ENCODE measurements around the gene CDK13.
"Not testable (repeated sequence)": the region's sequence is repeated elsewhere in the genome, so short reads cannot be mapped to it uniquely, and the experiment has no call there.

CDK13 gene

DNA sequence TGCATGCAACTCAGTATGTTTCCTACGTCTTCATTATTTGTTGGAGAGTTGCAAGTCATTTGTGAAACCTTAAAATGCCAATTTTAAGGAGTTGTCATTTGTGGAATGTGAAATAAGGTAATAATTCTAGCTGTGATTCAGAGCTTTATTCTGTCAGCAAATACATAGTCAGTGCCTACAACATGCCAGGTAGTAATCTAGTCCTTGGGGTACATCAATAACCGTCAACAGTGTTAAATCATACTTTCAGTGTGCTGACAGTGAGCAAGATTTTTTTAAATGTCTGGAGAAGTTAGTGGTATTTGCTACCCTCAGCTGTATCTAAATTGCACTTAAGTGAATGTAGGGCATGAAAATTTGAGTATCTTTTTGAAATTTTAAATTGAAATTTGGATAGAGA lies 147.7 kb downstream of the CDK13 start:
- H3K36me3 Mint-ChIP-seq (ENCODE audit: insufficient read depth) = peaks cover 29% of the 10 kb centered on the region
- H3K9me3 Mint-ChIP-seq = no peaks in the 10 kb centered on the region
- no peaks in the 10 kb centered on the region for H3K4me1 Mint-ChIP-seq
- no peak overlapping the region for H3K4me3 Mint-ChIP-seq
- peak overlapping the region; percentile 70 for H3K27ac Mint-ChIP-seq (ENCODE audit: low read depth)
- DNase-seq (ENCODE audit: low spot score in 2 of 2) (no peak), ATAC-seq (replicated peaks; ENCODE audit: extremely low read depth, poor library complexity, severe bottlenecking) (no peak)
- H3K27me3 Mint-ChIP-seq = no peaks in the 10 kb centered on the region

DNA sequence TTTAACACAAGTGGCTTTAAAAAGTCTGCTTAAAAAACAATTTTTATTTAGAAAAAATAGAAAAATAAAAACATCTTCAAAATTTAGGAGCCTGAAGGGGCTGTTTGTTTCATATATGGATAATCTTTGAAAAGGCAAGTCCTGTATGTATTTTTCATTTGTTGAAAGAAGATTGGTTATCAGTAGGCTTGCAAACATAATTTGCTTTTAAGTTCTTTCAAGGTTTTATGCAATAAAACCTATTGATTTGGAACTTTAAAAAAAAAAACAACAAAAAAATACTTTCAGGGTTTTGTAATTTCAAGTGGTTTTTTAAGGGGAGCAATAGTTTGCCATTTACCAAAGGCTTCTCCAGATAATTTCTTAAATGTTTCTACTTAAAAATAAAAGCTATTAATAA lies 148.8 kb downstream of the CDK13 start:
- Mint-ChIP-seq H3K36me3 (ENCODE audit: insufficient read depth) (peaks cover 22% of the 10 kb centered on the region), H3K27ac (ENCODE audit: low read depth) (no peak overlapping the region), H3K9me3 (no peaks in the 10 kb centered on the region), H3K27me3 (no peaks in the 10 kb centered on the region), H3K4me3 (no peak overlapping the region), H3K4me1 (no peaks in the 10 kb centered on the region)
- ATAC-seq (replicated peaks; ENCODE audit: extremely low read depth, poor library complexity, severe bottlenecking) = no peak
- no peak for DNase-seq (ENCODE audit: low spot score in 2 of 2)

DNA sequence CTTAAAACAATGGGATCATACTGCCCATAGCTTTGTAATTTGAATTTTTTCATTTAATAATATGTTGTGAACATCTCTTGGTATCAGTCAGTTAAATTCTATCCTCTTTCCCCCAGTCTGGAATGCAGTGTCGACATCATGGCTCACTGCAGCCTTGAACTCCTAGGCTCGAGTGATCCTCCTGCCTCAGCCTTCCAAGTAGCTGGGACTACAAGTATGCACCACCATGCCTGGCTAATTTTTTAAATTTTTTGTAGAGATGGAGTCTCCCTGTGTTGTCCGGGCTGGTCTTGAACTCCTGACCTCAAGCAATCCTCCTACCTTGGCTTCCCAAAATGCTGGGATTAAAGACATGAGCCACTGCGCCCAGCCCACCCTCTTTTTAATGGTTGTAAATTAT lies 149.8 kb downstream of the CDK13 start:
- no peaks in the 10 kb centered on the region for H3K4me1 Mint-ChIP-seq
- peaks cover 11% of the 10 kb centered on the region for H3K36me3 Mint-ChIP-seq (ENCODE audit: insufficient read depth)
- no peak overlapping the region for H3K4me3 Mint-ChIP-seq
- no peak for DNase-seq (ENCODE audit: low spot score in 2 of 2)
- no peaks in the 10 kb centered on the region for H3K27me3 Mint-ChIP-seq
- no peak for ATAC-seq (replicated peaks; ENCODE audit: extremely low read depth, poor library complexity, severe bottlenecking)
- H3K27ac Mint-ChIP-seq (ENCODE audit: low read depth) = no peak overlapping the region
- H3K9me3 Mint-ChIP-seq = no peaks in the 10 kb centered on the region

DNA sequence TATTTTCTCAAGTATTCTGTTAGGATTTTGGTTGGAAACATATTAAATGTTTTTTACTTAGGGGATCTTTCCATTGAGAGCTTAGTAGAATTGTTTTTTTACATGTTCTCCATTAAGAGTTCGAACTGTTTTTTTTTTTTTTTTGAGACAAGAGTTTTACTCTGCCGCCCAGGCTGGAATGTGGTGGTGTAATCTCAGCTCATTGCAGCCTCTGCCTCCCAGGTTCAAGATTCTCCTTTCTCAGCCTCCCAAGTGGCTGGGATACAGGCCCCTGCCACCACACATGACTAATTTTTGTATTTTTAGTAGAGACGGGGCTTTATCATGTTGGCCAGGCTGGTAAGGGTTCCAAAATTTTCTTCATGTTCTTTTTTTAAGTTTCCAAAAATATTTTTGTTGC lies 151.1 kb downstream of the CDK13 start:
- no peak overlapping the region for H3K27ac Mint-ChIP-seq (ENCODE audit: low read depth)

DNA sequence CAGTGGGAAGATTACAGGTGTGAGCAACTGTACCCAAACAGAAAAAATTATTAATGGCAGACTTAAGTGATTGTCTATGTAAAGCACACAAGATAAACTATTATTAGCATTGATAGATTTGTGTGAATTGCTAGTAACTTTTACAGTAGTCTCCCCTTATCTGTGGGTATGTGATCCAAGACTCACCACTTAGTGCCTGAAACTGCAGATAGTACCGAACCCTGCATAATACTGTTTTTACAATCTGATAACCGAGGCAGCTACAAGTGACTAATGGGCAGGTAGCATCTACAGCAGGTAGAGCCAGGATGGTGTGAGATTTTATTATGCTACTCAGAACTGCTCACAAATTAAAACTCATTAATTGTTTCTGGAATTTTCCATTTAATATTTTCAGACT lies 152.8 kb downstream of the CDK13 start:
- Mint-ChIP-seq H3K9me3 (no peaks in the 10 kb centered on the region), H3K36me3 (ENCODE audit: insufficient read depth) (peaks cover 2% of the 10 kb centered on the region), H3K4me3 (no peak overlapping the region), H3K4me1 (no peaks in the 10 kb centered on the region), H3K27ac (ENCODE audit: low read depth) (no peak overlapping the region), H3K27me3 (no peaks in the 10 kb centered on the region)
- ATAC-seq (replicated peaks; ENCODE audit: extremely low read depth, poor library complexity, severe bottlenecking) (no peak), DNase-seq (ENCODE audit: low spot score in 2 of 2) (no peak)

More for the DNA sequence above, 151.1 kb downstream of the CDK13 start:
- Mint-ChIP-seq H3K4me1 (no peaks in the 10 kb centered on the region), H3K9me3 (no peaks in the 10 kb centered on the region), H3K27me3 (no peaks in the 10 kb centered on the region), H3K4me3 (no peak overlapping the region), H3K36me3 (ENCODE audit: insufficient read depth) (peaks cover 6% of the 10 kb centered on the region)
- ATAC-seq (replicated peaks; ENCODE audit: extremely low read depth, poor library complexity, severe bottlenecking) (no peak), DNase-seq (ENCODE audit: low spot score in 2 of 2) (no peak)

DNA sequence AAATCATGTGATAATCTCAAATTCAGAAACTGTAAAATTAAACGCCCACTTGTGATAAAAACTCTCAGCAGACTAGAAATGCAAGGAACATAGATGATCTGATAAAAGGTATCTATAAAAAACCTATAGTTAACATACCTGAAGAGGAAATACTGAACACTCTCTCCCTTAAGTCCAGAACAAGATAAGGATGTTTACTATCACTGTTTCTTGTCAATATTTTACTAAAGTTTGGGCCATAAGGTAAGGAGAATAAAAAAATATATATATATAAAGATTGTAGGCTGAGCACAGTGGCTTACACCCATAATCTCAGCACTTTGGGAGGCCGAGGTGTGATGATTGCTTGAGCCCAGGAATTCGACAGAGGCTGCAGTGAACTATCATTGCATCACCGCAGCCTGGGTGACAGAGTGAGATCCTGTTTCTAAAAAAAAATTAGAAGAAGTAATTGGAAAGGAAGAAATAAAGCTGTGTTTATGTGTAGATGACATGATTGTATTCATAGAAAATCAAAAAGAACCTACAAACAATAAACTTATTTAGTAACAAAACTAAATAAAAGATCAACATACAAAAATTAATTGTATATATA lies 155.9 kb downstream of the CDK13 start:
- no peak overlapping the region for H3K27ac Mint-ChIP-seq (ENCODE audit: low read depth)
- H3K36me3 Mint-ChIP-seq (ENCODE audit: insufficient read depth) = peaks cover 2% of the 10 kb centered on the region
- no peak for DNase-seq (ENCODE audit: low spot score in 2 of 2)
- H3K27me3 Mint-ChIP-seq = no peaks in the 10 kb centered on the region
- no peak overlapping the region for H3K4me3 Mint-ChIP-seq
- no peak for ATAC-seq (replicated peaks; ENCODE audit: extremely low read depth, poor library complexity, severe bottlenecking)
- no peaks in the 10 kb centered on the region for H3K4me1 Mint-ChIP-seq
- H3K9me3 Mint-ChIP-seq = no peaks in the 10 kb centered on the region

DNA sequence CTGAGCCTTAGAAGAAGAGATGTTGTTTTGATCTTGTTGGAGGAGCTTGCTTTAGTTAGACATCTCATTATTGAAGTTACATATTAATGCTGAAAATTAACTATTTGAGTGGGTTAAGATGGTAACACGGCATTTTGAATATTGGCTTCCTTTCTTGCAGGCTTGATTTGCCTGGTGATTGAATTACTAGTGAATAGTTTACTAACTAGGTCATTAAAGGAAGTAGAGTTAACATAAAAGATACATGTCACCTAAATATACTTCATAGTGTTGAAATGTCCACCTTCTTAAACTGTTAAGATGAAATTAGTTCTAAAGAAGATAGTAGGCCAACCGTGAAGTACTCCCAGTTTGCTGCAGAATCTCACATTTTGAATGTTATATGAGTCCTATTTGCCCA lies 165.9 kb downstream of the CDK13 start:
- peaks cover 6% of the 10 kb centered on the region for H3K36me3 Mint-ChIP-seq (ENCODE audit: insufficient read depth)
- DNase-seq (ENCODE audit: low spot score in 2 of 2) (no peak), ATAC-seq (replicated peaks; ENCODE audit: extremely low read depth, poor library complexity, severe bottlenecking) (no peak)
- no peaks in the 10 kb centered on the region for H3K4me1 Mint-ChIP-seq
- no peaks in the 10 kb centered on the region for H3K27me3 Mint-ChIP-seq
- no peak overlapping the region for H3K27ac Mint-ChIP-seq (ENCODE audit: low read depth)
- no peak overlapping the region for H3K4me3 Mint-ChIP-seq
- no peaks in the 10 kb centered on the region for H3K9me3 Mint-ChIP-seq

DNA sequence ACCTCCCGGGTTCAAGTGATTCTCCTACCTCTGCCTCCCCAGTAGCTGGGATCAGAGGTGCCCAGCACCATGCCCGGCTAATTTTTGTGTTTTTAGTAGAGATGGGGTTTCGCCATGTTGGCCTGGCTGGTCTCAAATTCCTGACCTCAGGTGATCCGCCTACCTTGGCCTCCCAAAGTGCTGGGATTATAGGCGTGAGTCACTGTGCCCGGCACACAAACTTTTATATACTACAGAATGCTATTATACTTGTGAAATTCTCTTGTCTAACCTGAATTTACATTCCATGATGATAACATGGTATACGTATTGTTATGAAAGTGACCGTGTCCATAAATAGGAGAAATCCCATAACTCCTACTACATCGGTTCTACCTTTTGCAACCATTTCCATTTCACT lies 167.1 kb downstream of the CDK13 start:
- H3K4me1 Mint-ChIP-seq; H3K27me3 Mint-ChIP-seq; DNase-seq (ENCODE audit: low spot score in 2 of 2); H3K27ac Mint-ChIP-seq (ENCODE audit: low read depth); H3K4me3 Mint-ChIP-seq; H3K9me3 Mint-ChIP-seq; ATAC-seq (replicated peaks; ENCODE audit: extremely low read depth, poor library complexity, severe bottlenecking); H3K36me3 Mint-ChIP-seq (ENCODE audit: insufficient read depth): not testable (repeated sequence)

DNA sequence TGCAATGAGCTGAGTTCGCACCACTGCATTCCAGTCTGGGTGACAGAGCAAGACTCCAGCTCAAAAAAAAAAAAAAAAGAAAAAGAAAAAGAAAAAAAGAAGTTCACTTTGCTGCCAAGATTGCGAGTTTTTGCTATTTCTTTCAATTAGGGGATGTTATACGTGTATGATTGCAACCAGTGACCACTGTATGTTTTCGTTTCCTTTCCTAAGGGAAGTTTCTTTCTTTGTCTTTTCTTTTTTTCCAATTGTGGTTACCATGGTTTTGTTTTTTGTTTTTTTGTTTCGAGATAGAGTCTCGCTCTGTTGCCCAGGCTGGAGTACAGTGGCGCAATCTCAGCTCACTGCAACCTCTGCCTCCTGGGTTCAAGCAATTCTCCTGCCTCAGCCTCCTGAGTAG lies 168.1 kb downstream of the CDK13 start:
- not testable (repeated sequence) for H3K27me3 Mint-ChIP-seq; H3K4me1 Mint-ChIP-seq; DNase-seq (ENCODE audit: low spot score in 2 of 2); H3K9me3 Mint-ChIP-seq; H3K27ac Mint-ChIP-seq (ENCODE audit: low read depth); H3K4me3 Mint-ChIP-seq; ATAC-seq (replicated peaks; ENCODE audit: extremely low read depth, poor library complexity, severe bottlenecking); H3K36me3 Mint-ChIP-seq (ENCODE audit: insufficient read depth)

DNA sequence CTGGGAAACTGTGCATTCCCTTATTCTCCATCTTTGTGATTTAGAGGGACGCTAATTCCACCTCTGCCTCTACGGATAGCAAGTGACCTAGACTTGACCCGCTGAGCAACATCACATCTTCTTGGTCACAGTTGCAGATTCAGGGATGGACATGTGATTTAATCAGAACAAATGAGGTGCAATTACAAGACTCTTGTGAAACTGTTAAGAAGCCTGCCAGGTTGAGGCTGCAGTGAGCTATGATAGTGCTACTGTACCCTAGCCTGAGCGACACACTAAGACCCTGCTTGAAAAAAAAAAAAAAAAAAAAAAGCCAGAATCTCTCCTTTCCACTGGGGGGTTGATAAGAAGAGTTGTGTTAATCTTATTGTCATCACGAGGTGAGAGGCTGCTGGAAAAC lies 170.0 kb downstream of the CDK13 start:
- Mint-ChIP-seq H3K4me1 (no peaks in the 10 kb centered on the region), H3K36me3 (ENCODE audit: insufficient read depth) (peaks cover 6% of the 10 kb centered on the region), H3K27ac (ENCODE audit: low read depth) (no peak overlapping the region), H3K27me3 (no peaks in the 10 kb centered on the region), H3K9me3 (no peaks in the 10 kb centered on the region), H3K4me3 (no peak overlapping the region)
- no peak for ATAC-seq (replicated peaks; ENCODE audit: extremely low read depth, poor library complexity, severe bottlenecking)
- no peak for DNase-seq (ENCODE audit: low spot score in 2 of 2)

DNA sequence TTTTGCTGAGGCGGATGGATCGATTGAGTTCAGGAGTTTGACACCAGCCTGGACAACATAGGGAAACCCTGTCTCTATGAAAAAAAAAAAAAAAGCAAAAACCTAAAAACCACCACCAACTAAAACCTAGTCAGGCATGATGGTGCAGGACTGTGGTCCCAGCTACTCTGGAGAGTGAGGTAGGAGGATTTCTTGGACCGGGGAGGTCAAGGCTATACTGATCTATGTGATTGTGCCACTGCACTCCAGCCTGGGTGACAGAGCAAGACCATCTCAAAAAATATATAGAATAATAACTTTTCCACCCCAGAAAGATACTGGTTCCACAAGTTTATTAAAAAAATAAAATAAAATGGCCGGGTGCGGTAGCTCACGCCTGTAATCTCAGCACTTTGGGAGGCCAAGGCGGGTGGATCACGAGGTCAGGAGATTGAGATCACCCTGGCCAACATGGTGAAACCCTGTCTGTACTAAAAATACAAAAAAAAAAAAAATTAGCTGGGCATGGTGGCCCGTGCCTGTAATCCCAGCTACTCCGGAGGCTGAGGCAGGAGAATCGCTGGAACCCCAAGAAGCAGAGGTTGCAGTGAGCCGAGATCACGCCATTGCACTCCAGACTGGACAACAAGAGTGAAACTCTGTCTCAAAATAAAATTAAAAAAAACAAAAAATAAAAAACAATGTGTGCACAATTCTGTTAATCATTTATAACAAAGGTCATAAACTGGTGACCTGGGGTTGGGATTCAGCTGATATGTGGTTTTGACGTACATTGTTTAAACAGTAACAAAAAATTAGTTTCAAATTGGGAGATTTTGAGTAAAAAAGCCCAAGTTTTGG lies 172.3 kb downstream of the CDK13 start:
- H3K27me3 Mint-ChIP-seq; ATAC-seq (replicated peaks; ENCODE audit: extremely low read depth, poor library complexity, severe bottlenecking); H3K4me1 Mint-ChIP-seq; H3K9me3 Mint-ChIP-seq; H3K36me3 Mint-ChIP-seq (ENCODE audit: insufficient read depth); DNase-seq (ENCODE audit: low spot score in 2 of 2); H3K4me3 Mint-ChIP-seq; H3K27ac Mint-ChIP-seq (ENCODE audit: low read depth): not testable (repeated sequence)

DNA sequence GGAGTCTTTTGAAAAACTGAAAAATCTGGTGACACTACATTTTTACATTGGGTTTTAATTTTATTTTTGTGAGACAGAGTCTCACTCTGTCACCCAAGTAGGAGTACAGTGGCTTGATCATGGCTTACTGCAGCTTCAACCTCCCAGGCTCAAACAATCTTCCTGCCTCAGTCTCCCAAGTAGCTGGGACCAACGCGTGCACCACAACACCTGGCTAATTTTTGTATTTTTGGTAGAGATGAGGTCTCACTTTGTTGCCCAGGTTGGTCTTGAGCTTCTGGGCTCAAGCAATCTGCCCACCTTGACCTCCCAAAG lies 172.8 kb downstream of the CDK13 start:
- Mint-ChIP-seq H3K36me3 (ENCODE audit: insufficient read depth) (peaks cover 3% of the 10 kb centered on the region), H3K27me3 (no peaks in the 10 kb centered on the region), H3K4me1 (peaks cover 3% of the 10 kb centered on the region), H3K4me3 (no peak overlapping the region), H3K9me3 (no peaks in the 10 kb centered on the region), H3K27ac (ENCODE audit: low read depth) (no peak overlapping the region)
- ATAC-seq (replicated peaks; ENCODE audit: extremely low read depth, poor library complexity, severe bottlenecking) (no peak), DNase-seq (ENCODE audit: low spot score in 2 of 2) (no peak)

DNA sequence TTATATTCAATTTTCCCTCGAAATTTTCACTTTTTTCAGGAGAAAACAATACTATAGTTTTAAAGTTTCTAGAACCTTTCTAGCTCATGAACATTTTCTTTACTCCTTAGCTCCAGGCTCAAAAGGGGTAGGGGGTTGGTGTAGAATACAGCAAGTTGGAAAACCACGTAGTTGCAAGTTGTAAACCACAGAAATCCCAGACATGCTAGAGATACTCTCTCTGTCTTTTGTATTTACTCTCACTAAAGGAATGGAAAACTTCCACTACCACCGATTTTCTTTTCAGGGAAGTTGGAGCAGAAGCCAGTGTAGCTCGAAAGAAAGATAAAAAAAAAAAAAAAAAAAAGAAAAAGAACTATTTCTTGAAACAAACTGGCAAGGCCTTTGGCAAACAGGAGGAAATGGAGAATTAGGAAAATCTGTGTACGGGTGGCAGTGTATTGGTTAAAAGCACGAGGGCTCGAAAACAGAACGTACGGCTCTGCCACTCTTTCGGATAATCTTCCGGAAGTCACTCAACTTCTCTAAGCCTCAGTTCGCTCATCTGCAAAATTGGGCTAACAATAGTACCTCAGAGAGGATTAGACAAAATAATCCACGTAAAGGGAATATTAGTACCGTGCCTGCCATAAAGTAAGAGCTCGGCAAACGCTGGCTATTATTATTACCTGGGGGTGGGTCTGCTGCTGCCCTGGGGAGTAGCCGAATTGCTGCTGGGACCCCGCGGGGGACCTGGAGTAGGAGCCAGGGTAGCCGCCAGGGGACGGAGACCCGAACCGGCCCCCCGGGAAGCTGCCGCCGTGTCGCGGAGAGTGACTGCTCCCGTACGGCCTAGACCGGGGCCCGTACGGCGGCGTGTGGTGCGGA lies 183.7 kb downstream of the CDK13 start:
- Mint-ChIP-seq H3K4me1 (peaks cover 15% of the 10 kb centered on the region), H3K36me3 (ENCODE audit: insufficient read depth) (peaks cover 14% of the 10 kb centered on the region), H3K27me3 (no peaks in the 10 kb centered on the region), H3K4me3 (peak overlapping the region; percentile 92), H3K9me3 (no peaks in the 10 kb centered on the region), H3K27ac (ENCODE audit: low read depth) (peak overlapping the region; percentile 84)
- ATAC-seq (replicated peaks; ENCODE audit: extremely low read depth, poor library complexity, severe bottlenecking) = peak; percentile 55
- no peak for DNase-seq (ENCODE audit: low spot score in 2 of 2)
